Stimulated activated CD4-positive, alpha-beta T cell treated with anti-CD3 and anti-CD28 coated beads, Interleukin-15, amount 100 ng/mL, for 48 hours (primary cell): ENCODE data around the gene TSC22D1.
"Not testable (repeated sequence)": the region's sequence is repeated elsewhere in the genome, so short reads cannot be mapped to it uniquely, and the experiment has no call there.

Source experiments
- DNase-seq, 2 donors: peaks; one replicate each; pipeline ENCODE4 v3.0.0-alpha.2; 2020; ENCODE audit warnings: low read depth in 2 of 2

Gene TSC22D1

GRCh38 chr13:44573071-44573470 is 3.1 kb downstream of the TSC22D1 start:
- DNase-seq: no peak

- no peak for DNase-seq
Observed at GRCh38 chr13:44566601-44567000, 9.5 kb downstream of the TSC22D1 start.

GRCh38 chr13:44565881-44566280 is 10.2 kb downstream of the TSC22D1 start:
- no peak for DNase-seq

- DNase-seq: no peak
Observed at GRCh38 chr13:44564936-44565335, 11.2 kb downstream of the TSC22D1 start.

GRCh38 chr13:44562853-44563252 is 13.3 kb downstream of the TSC22D1 start:
- DNase-seq: not testable (repeated sequence)

- no peak for DNase-seq
Observed at GRCh38 chr13:44561351-44561750, 14.8 kb downstream of the TSC22D1 start.

- no peak for DNase-seq
Observed at GRCh38 chr13:44557986-44558385, 18.1 kb downstream of the TSC22D1 start.

GRCh38 chr13:44555207-44555606 is 20.9 kb downstream of the TSC22D1 start:
- no peak for DNase-seq

- DNase-seq: no peak
Observed at GRCh38 chr13:44549476-44549875, 26.7 kb downstream of the TSC22D1 start.

GRCh38 chr13:44546164-44546563 is 30.0 kb downstream of the TSC22D1 start:
- no peak for DNase-seq

GRCh38 chr13:44543369-44543768 is 32.8 kb downstream of the TSC22D1 start:
- no peak for DNase-seq

- DNase-seq: no peak
Observed at GRCh38 chr13:44542361-44542760, 33.8 kb downstream of the TSC22D1 start.

- DNase-seq: no peak
Observed at GRCh38 chr13:44541601-44542000, 34.5 kb downstream of the TSC22D1 start.

GRCh38 chr13:44540761-44541434 is 35.2 kb downstream of the TSC22D1 start:
- DNase-seq: no peak

- no peak for DNase-seq
Observed at GRCh38 chr13:44537248-44537647, 38.9 kb downstream of the TSC22D1 start.

GRCh38 chr13:44523146-44524015 is 52.7 kb downstream of the TSC22D1 start:
- no peak for DNase-seq

GRCh38 chr13:44519642-44520041 is 56.5 kb downstream of the TSC22D1 start:
- DNase-seq: no peak

- no peak for DNase-seq
Observed at GRCh38 chr13:44516771-44517170, 59.4 kb downstream of the TSC22D1 start.

GRCh38 chr13:44514278-44514677 is 61.9 kb downstream of the TSC22D1 start:
- DNase-seq: no peak

GRCh38 chr13:44509853-44510252 is 66.3 kb downstream of the TSC22D1 start:
- DNase-seq: not testable (repeated sequence)

- DNase-seq: no peak
Observed at GRCh38 chr13:44508562-44509077, 67.5 kb downstream of the TSC22D1 start.

- DNase-seq: no peak
Observed at GRCh38 chr13:44507639-44508038, 68.5 kb downstream of the TSC22D1 start.

GRCh38 chr13:44506719-44507118 is 69.4 kb downstream of the TSC22D1 start:
- no peak for DNase-seq
